Ishikawa (cell line): ENCODE measurements around the gene ELL2.

Source experiments
- CEBPB ChIP-seq: IDR thresholded peaks from 2 replicates; pipeline ENCODE4 v1.6.1; 2012
- CREB1 ChIP-seq: IDR thresholded peaks from 2 replicates; pipeline ENCODE4 v1.6.1; 2012; ENCODE audit warnings: low read depth
- EGR1 ChIP-seq: IDR thresholded peaks from 2 replicates; pipeline ENCODE4 v1.6.1; 2012
- EP300 ChIP-seq: IDR thresholded peaks from 2 replicates; pipeline ENCODE4 v1.6.1; 2012; ENCODE audit warnings: borderline replicate concordance
- FOXM1 ChIP-seq: IDR thresholded peaks from 2 replicates; pipeline ENCODE4 v1.6.1; 2012; ENCODE audit warnings: low read depth, borderline replicate concordance
- MAX ChIP-seq: IDR thresholded peaks from 2 replicates; pipeline ENCODE4 v1.6.1; 2012
- NFIC ChIP-seq: IDR thresholded peaks from 2 replicates; pipeline ENCODE4 v1.6.1; 2012
- RAD21 ChIP-seq: IDR thresholded peaks from 2 replicates; pipeline ENCODE4 v1.6.1; 2012; ENCODE audit warnings: low read depth
- TAF1 ChIP-seq: IDR thresholded peaks from 2 replicates; pipeline ENCODE4 v1.6.1; 2012; ENCODE audit warnings: low read depth, mild to moderate bottlenecking
- TCF12 ChIP-seq: IDR thresholded peaks from 2 replicates; pipeline ENCODE4 v1.6.1; 2012; ENCODE audit warnings: low read depth
- TEAD4 ChIP-seq: IDR thresholded peaks from 2 replicates; pipeline ENCODE4 v1.6.1; 2012
- USF1 ChIP-seq: IDR thresholded peaks from 2 replicates; pipeline ENCODE4 v1.6.1; 2012
- YY1 ChIP-seq: IDR thresholded peaks from 2 replicates; pipeline ENCODE4 v1.6.1; 2012; ENCODE audit warnings: low read depth
- ZBTB7A ChIP-seq: IDR thresholded peaks from 2 replicates; pipeline ENCODE4 v1.6.1; 2012; ENCODE audit warnings: low read depth
- TF ChIP-seq, protein P1 (sequence below): IDR thresholded peaks from 2 replicates; pipeline ENCODE4 v1.6.1; 2012; ENCODE audit warnings: low read depth, mild to moderate bottlenecking

Gene ELL2

GRCh38 chr5:95861221-95861863, 100.3 kb downstream of the ELL2 start:
- TF ChIP-seq MAX (peak; percentile 64), NFIC (no peak), USF1 (no peak), CEBPB (peak; percentile 96), TEAD4 (0 out of 2 replicates have a peak, but pooled peaks have one; percentile 17), TAF1 (no peak), FOXM1 (no peak), CREB1 (0 out of 2 replicates have a peak, but pooled peaks have one; percentile 31), YY1 (peak; percentile 39; the same call in 1 of the 2 replicates), EGR1 (no peak), RAD21 (no peak), ZBTB7A (no peak), EP300 (no peak), TCF12 (no peak)
- TF ChIP-seq, protein P1, sequence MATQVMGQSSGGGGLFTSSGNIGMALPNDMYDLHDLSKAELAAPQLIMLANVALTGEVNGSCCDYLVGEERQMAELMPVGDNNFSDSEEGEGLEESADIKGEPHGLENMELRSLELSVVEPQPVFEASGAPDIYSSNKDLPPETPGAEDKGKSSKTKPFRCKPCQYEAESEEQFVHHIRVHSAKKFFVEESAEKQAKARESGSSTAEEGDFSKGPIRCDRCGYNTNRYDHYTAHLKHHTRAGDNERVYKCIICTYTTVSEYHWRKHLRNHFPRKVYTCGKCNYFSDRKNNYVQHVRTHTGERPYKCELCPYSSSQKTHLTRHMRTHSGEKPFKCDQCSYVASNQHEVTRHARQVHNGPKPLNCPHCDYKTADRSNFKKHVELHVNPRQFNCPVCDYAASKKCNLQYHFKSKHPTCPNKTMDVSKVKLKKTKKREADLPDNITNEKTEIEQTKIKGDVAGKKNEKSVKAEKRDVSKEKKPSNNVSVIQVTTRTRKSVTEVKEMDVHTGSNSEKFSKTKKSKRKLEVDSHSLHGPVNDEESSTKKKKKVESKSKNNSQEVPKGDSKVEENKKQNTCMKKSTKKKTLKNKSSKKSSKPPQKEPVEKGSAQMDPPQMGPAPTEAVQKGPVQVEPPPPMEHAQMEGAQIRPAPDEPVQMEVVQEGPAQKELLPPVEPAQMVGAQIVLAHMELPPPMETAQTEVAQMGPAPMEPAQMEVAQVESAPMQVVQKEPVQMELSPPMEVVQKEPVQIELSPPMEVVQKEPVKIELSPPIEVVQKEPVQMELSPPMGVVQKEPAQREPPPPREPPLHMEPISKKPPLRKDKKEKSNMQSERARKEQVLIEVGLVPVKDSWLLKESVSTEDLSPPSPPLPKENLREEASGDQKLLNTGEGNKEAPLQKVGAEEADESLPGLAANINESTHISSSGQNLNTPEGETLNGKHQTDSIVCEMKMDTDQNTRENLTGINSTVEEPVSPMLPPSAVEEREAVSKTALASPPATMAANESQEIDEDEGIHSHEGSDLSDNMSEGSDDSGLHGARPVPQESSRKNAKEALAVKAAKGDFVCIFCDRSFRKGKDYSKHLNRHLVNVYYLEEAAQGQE, result no peak

GRCh38 chr5:95859661-95860060, 102.0 kb downstream of the ELL2 start:
- TF ChIP-seq NFIC, result no peak
- no peak for TF ChIP-seq TAF1
- TF ChIP-seq, protein P1, result no peak
- TF ChIP-seq FOXM1, result no peak
- TF ChIP-seq TCF12, result no peak
- TF ChIP-seq RAD21, result no peak
- no peak for TF ChIP-seq CEBPB
- TF ChIP-seq CREB1, result no peak
- TF ChIP-seq TEAD4, result no peak
- TF ChIP-seq ZBTB7A, result no peak
- TF ChIP-seq USF1, result no peak
- TF ChIP-seq YY1, result no peak
- no peak for TF ChIP-seq EP300
- TF ChIP-seq EGR1, result no peak
- no peak for TF ChIP-seq MAX

DNA sequence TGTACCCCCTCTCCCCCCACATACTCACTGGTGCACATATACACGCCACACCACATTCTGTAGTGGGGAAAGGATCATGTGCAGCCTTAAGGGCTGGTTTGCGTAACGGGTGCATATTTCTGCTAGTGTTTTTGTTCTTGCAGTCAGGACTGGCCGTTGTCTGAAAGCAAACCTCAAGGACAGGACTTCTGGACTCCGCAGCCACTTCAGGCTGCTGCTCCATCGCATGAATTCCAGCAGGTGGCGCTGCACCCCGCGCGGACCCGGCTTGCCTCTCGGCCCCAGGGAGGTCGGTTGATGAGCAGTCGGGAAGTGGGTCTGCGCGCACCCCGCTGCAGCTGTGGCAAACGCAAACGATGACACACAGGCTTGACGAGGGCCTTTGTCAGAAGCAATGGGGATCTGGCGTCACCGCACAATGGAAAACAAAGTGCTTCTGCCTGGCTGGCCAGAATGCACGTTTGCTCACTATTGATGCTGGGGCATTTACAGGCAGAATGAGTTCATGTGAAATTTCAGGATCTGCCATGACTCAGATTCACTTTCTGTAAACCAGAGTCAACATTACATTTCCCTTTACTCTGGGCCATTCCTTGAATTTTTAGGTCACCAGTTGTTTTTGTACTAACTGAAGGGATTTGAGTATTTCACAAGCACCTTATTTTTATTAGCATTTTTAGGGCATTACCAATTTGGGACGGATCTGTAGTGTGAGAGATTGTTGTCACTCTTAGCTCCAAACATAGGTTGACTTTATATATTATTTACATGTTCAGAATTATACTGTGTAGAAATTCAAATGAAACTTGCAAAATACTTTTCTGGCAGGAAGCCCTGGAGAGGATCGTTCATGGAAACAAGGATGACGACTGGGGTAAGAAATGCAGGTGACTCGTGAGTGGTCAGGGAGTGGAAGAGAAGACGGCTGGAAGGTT, 102.7 kb downstream of the ELL2 start:
- TF ChIP-seq RAD21, result peak; percentile 98
- TF ChIP-seq TEAD4, result peak; percentile 71
- peak; percentile 40; the same call in 1 of the 2 replicates for TF ChIP-seq MAX
- no peak for TF ChIP-seq TCF12
- TF ChIP-seq NFIC, result no peak
- TF ChIP-seq YY1, result no peak
- TF ChIP-seq ZBTB7A, result no peak
- no peak for TF ChIP-seq EP300
- TF ChIP-seq CREB1, result no peak
- TF ChIP-seq, protein P1, result no peak
